Keratinocyte (primary cell): ENCODE measurements around the gene TNFRSF11A. TPM values are rescaled to one million over a fixed set of nuclear protein-coding genes. Genes with fewer than 3 reads are reported as not detected.

Experiments
- DNase-seq: peaks from one replicate; pipeline ENCODE4 v3.0.0-alpha.2; 2011; ENCODE audit warnings: low read depth, missing footprints, low spot score
- FAIRE-seq: peaks from 2 replicates; lab custom pipeline; 2011; peaks lifted over from hg19 to GRCh38; lab: Jason Lieb, UNC
- H2AFZ ChIP-seq: 2 replicates; pipeline ENCODE4 v1.6.0; 2012; ENCODE audit warnings: low read length, control low read depth, inconsistent platforms; ENCODE audit not compliant: control insufficient read depth
- H3K27ac ChIP-seq: 2 replicates; pipeline ENCODE4 v1.5.1; 2011; ENCODE audit warnings: low read length; ENCODE audit not compliant: control insufficient read depth, insufficient read depth
- H3K27me3 ChIP-seq: 3 replicates; pipeline ENCODE4 v1.6.0; 2011; ENCODE audit warnings: low read length; ENCODE audit not compliant: control insufficient read depth, insufficient read depth; ENCODE audit errors: extremely low read depth
- H3K36me3 ChIP-seq, 2 experiments: 2 replicates in 1 of 2; 3 replicates in 1 of 2; pipeline ENCODE4 v1.5.1; 2011; ENCODE audit warnings: low read length in 2 of 2, mild to moderate bottlenecking in 1 of 2; ENCODE audit not compliant: control insufficient read depth in 2 of 2, insufficient read depth in 2 of 2; ENCODE audit errors: extremely low read depth in 1 of 2
- H3K4me1 ChIP-seq: 3 replicates; pipeline ENCODE4 v1.5.1; 2011; ENCODE audit warnings: low read length; ENCODE audit not compliant: control insufficient read depth, insufficient read depth; ENCODE audit errors: extremely low read depth
- H3K4me2 ChIP-seq: 3 replicates; pipeline ENCODE4 v1.6.0; 2011; ENCODE audit warnings: low read depth, low read length; ENCODE audit not compliant: control insufficient read depth, insufficient read depth; ENCODE audit errors: extremely low read depth
- H3K4me3 ChIP-seq, 3 experiments: fragments of 200-600 bp in 1 of 3; sonication (generic) in 1 of 3; 2 replicates in 2 of 3; 3 replicates in 1 of 3; pipeline ENCODE4 v1.5.1; 2011 to 2016; ENCODE audit warnings: low read length in 3 of 3, mild to moderate bottlenecking in 3 of 3, control low read depth in 2 of 3, inconsistent platforms in 1 of 3, low read depth in 1 of 3, mixed read lengths in 1 of 3, mixed run types in 1 of 3, moderate library complexity in 1 of 3; ENCODE audit not compliant: control insufficient read depth in 2 of 3, insufficient read depth in 2 of 3; ENCODE audit errors: extremely low read depth in 1 of 3
- H3K79me2 ChIP-seq: 2 replicates; pipeline ENCODE4 v1.6.0; 2012; ENCODE audit warnings: low read length; ENCODE audit not compliant: control insufficient read depth, insufficient read depth
- H3K9ac ChIP-seq: 3 replicates; pipeline ENCODE4 v1.6.0; 2011; ENCODE audit warnings: low read length; ENCODE audit not compliant: control insufficient read depth, insufficient read depth; ENCODE audit errors: extremely low read depth
- H3K9me1 ChIP-seq: 3 replicates; pipeline ENCODE4 v1.6.0; 2011; ENCODE audit warnings: low read length; ENCODE audit not compliant: control insufficient read depth, insufficient read depth; ENCODE audit errors: extremely low read depth
- H3K9me3 ChIP-seq: 2 replicates; pipeline ENCODE4 v1.5.1; 2012; ENCODE audit warnings: low read depth, low read length; ENCODE audit not compliant: control insufficient read depth
- H4K20me1 ChIP-seq: 3 replicates; pipeline ENCODE4 v1.6.0; 2011; ENCODE audit warnings: low read length; ENCODE audit not compliant: control insufficient read depth, insufficient read depth; ENCODE audit errors: extremely low read depth
- CTCF ChIP-seq, 3 experiments: IDR thresholded peaks in 1 of 3; conservative IDR thresholded peaks in 1 of 3; optimal IDR thresholded peaks in 1 of 3; 2 replicates in 2 of 3; 3 replicates in 1 of 3; pipeline versions ENCODE3 to v1.5.1; 2011; ENCODE audit warnings: low read length in 3 of 3, mild to moderate bottlenecking in 3 of 3, moderate library complexity in 2 of 3, control low read depth in 1 of 3, inconsistent platforms in 1 of 3; ENCODE audit not compliant: insufficient read depth in 2 of 3; ENCODE audit errors: extremely low read depth in 1 of 3
- EZH2 ChIP-seq: IDR thresholded peaks from one replicate; pipeline ENCODE4 v1.6.1; 2012; ENCODE audit warnings: inconsistent platforms, mild to moderate bottlenecking, low read length, moderate library complexity
- dilution Hi-C: fragments of 300-500 bp; cut with MboI; formaldehyde crosslinking; loops from one replicate; pipeline ENCODE4 v1.7.0; 2020; ENCODE audit warnings: low sequenced_read_pairs; ENCODE audit not compliant: extremely low pct_ligation_motif_present
- polyA plus RNA-seq, 5 experiments: library from polyadenylated mRNA; depleted of rRNA in 3 of 5; stranded (reverse) in 3 of 5; stranded (forward) in 1 of 5; unstranded in 1 of 5; fragments of >200 nt; gene quantifications; 1 replicate in 1 of 5; 2 replicates in 3 of 5; 3 replicates in 1 of 5; pipeline versions ENCODE4 v1.2.1 to v1.2.3, GENCODE V29; 2011 to 2012; ENCODE audit warnings: missing spikeins in 2 of 5, low read depth in 1 of 5, low replicate concordance in 1 of 5

TNFRSF11A gene
- polyA plus RNA-seq, 1 donor (not counting 4 experiments of a cell fraction or from before 2014, with no cell fraction given), result 0.51 TPM

- no peaks in the 10 kb centered on the region for H3K9me3 ChIP-seq
- DNase-seq, result no peak
- no peaks in the 10 kb centered on the region for H3K36me3 ChIP-seq
- no peaks in the 10 kb centered on the region for H3K9me1 ChIP-seq
- no peak overlapping the region for H3K27ac ChIP-seq
- dilution Hi-C loops, result no loop called here
- H3K79me2 ChIP-seq, result no peaks in the 10 kb centered on the region
- H3K9ac ChIP-seq, result no peak overlapping the region
- H3K4me1 ChIP-seq, result peaks cover 13% of the 10 kb centered on the region
- H4K20me1 ChIP-seq, result no peaks in the 10 kb centered on the region
- no peak overlapping the region for H2AFZ ChIP-seq
- H3K4me2 ChIP-seq, result peak overlapping the region; percentile 54
- no peak for FAIRE-seq
- H3K4me3 ChIP-seq, result no peak overlapping the region
- H3K27me3 ChIP-seq, result peaks cover 53% of the 10 kb centered on the region
- peak; percentile 60 for TF ChIP-seq EZH2
- no peak for TF ChIP-seq CTCF (optimal IDR thresholded peaks at IDR 0.05 in 1 of 3, IDR thresholded peaks at IDR 0.05 in 1 of 3, conservative IDR thresholded peaks at IDR 0.05 in 1 of 3; ENCODE audit: extremely low read depth in 1 of 3, insufficient read depth in 2 of 3, low read length in 3 of 3)
Observed at GRCh38 chr18:62324181-62324828, 805 bp upstream of the TNFRSF11A start.

- FAIRE-seq, result no peak
- Histone ChIP-seq H3K9ac (peak overlapping the region; percentile 34), H3K36me3 (no peaks in the 10 kb centered on the region), H3K79me2 (no peaks in the 10 kb centered on the region), H3K27ac (no peak overlapping the region), H3K4me3 (peak overlapping the region; percentile 38 to 82 (median 71)), H3K4me2 (peak overlapping the region; percentile 80), H3K4me1 (peaks cover 13% of the 10 kb centered on the region), H2AFZ (peak overlapping the region; percentile 76), H4K20me1 (no peaks in the 10 kb centered on the region), H3K9me3 (no peaks in the 10 kb centered on the region), H3K27me3 (peaks cover 49% of the 10 kb centered on the region), H3K9me1 (no peaks in the 10 kb centered on the region)
- dilution Hi-C loops, result no loop called here
- TF ChIP-seq EZH2 (peak; percentile 70), CTCF (optimal IDR thresholded peaks at IDR 0.05 in 1 of 3, IDR thresholded peaks at IDR 0.05 in 1 of 3, conservative IDR thresholded peaks at IDR 0.05 in 1 of 3; ENCODE audit: extremely low read depth in 1 of 3, insufficient read depth in 2 of 3, low read length in 3 of 3) (no peak)
- no peak for DNase-seq
Observed at GRCh38 chr18:62325806-62326645, 916 bp downstream of the TNFRSF11A start.
